ENCODE results near the gene MAP3K5.

DNA sequence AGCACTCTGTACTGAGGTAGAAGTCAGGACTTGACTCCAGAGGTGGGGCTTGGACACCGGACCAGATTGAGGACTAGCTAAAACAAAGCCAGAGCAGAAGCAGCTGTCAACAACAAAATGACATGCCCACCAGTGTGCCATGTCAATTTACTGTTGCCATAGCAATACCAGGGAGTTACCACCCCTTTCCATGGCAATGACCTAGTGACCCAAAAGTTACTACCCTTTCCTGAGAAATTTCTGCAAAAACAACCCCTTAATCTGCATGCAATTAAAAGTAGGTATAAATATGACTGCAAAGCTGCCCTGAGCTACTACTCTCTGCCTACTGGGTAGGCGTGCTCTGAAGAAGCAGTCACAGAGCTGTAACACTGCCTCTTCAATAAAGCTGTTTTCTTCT lies 21.0 kb downstream of the MAP3K5 start:
- TF ChIP-seq TBP (IDR thresholded peaks at IDR 0.05; ENCODE audit: low read depth, low read length), result no peak
- no peak for TF ChIP-seq BACH1 (IDR thresholded peaks at IDR 0.05; ENCODE audit: low read length)
- TF ChIP-seq POLR2A (IDR thresholded peaks at IDR 0.05; ENCODE audit: control extremely low read depth in 1 of 2, low read depth in 2 of 2, low read length in 2 of 2), result no peak
- TF ChIP-seq BRCA1 (IDR thresholded peaks at IDR 0.05; ENCODE audit: low read depth, low read length), result no peak

Measured in H1 (cell line).